HUDEP-2 (cell line): ENCODE results near the gene KSR1.

Source experiments
- DNase-seq, 76 experiments: peaks; one replicate each; lab custom pipeline; 2025; ENCODE audit not compliant: unreplicated experiment in 76 of 76; lab: John Stamatoyannopoulos, UW

KSR1 gene

DNA sequence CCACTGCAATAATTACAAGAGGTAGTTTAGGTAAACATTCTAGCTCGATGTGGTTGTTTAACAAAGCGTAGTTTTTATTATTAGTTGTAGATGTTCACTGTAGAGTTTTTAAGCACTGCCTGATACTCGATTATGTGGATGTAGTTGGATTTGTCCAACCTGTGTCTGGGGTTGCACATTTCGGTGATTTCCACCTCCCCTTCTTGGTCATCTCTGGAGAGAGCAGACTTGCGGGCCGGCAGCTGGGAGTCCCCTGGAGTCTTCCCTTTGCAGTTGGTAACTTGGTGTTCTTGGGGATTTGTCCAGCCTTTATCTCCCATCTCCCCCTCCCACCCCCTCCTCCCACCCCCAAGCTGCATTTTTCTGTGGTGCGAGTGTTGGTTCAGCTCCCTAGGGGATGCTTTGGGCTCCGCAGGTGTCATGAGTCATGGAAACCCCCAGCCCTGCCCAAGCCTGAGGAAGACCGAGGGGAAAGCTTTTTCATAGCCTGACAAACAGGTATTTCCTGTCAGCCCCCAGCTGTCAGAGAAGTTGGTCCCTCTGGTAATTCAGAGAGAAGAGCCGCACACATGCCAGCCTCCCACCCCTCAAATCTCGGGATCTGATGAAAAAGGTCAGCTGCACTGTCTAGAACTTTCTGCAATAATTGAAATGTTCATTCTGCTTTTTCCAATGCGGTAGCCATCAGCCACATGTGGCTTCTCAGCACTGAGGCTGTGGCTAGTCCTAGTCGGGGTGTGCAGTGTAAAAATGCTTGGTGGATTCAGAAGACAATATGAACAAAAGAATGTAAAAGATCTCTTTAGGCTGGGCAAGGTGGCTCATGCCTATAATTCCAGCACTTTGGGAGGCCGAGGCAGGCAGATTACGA, 50.3 kb downstream of the KSR1 start:
- DNase-seq, result no peak

DNA sequence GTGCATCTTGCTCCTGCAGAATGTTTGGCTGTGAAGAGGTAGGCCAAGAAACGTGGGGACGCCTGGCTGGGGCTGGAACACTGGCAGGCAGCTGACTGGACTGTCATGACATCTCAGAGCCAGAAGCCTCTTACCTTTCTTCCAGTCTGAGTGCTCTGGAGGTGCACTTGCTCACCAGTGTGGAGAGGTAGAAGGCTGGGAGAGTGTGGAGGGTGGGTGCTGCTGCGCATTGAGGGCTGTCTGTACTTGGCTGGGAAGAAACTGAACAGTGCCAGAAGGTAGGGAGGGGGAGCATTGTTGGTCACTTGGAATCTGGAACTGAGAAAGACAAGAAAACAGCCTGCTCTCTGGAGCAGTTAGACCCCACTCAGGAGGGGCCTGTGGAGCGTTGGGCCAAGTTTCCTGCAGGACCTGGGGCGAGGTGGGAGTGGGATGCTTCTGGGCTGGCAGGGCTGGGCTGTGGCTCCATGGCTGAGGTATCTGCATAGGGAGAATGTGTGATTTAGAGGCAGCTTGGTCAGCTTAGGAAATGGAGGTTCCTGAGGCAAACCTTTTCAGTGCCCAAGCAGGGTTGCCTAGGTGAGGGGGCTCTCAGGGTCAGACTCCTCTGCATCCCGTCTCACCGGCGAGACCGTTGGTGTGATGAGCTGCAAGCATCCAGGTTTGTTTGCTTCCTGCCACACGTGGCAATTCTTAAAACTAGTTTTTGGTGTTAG, 55.1 kb downstream of the KSR1 start:
- DNase-seq, result no peak

DNA sequence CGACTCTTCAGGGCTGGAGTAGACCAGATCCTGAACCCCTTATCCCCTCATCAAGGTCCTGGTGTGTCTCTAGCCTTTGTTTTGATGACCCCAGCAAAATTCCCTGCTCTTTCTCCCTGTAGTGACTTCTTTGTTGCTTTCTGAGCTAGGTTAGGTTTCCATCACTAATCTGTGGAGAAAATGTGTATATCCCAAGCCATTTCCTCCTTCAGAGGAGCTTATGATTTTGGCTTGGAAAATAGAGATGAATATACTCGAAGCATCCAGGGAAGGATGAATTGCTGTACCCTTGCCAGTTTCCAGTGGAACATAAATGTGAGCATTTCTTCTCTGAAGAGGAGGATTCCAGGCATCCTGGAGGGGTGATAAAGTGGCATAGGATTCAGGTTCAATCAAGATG, 55.8 kb downstream of the KSR1 start:
- no peak for DNase-seq

DNA sequence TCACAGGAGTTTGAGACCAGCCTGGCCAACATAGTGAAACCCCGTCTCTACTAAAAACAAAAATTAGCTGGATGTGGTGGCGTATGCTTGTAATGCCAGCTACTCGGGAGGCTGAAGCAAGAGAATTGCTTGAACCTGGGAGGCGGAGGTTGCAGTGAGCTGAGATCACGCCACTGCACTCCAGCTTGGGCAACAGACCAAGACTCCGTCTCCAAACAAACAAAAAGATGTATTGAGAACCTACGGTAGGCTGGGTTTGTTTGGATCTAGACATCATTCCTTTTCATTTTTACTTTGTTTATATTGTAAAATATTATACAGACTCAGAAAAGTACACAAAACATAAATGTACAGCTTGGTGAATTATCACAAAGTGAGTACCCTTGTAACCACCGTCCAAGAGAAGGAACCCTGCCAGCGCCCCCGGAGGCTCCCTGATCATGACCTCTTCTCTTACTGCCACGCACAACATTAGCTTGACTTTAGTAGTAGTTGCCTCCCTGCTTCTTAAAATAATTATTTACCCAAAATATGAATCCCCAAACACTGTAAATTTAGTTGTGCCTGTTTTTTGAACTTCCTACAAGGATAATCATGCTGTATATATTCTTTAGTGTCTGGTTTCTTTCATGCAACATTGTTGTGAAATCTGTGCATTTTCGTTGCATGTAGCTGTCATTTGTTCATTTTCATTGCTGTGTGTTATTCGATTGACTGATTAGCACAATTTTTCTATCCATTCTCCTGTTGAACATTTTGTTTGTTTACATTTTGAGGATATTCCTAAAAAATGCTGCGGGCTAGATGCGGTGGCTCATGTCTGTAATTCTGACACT, 56.5 kb downstream of the KSR1 start:
- DNase-seq, result no peak

DNA sequence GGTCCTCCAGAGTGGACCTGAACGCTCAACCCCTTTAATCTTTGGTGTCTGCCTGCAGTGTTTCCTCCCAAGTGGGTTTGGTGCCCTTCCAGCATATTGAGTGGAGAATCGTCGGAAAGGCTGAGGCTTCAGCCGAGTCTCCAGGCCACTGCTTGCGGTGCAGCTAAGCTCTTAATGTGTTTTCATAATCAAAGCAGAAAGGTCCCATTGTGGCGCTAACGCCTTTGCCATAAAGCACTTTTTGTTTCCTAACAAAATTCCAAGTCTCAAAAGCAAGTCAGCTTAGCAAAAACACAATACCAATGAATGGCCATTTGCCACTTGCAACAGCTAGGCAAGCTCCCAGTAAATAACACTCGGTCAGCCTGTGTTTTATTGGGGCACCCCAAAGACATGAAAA, 57.6 kb downstream of the KSR1 start:
- no peak for DNase-seq

DNA sequence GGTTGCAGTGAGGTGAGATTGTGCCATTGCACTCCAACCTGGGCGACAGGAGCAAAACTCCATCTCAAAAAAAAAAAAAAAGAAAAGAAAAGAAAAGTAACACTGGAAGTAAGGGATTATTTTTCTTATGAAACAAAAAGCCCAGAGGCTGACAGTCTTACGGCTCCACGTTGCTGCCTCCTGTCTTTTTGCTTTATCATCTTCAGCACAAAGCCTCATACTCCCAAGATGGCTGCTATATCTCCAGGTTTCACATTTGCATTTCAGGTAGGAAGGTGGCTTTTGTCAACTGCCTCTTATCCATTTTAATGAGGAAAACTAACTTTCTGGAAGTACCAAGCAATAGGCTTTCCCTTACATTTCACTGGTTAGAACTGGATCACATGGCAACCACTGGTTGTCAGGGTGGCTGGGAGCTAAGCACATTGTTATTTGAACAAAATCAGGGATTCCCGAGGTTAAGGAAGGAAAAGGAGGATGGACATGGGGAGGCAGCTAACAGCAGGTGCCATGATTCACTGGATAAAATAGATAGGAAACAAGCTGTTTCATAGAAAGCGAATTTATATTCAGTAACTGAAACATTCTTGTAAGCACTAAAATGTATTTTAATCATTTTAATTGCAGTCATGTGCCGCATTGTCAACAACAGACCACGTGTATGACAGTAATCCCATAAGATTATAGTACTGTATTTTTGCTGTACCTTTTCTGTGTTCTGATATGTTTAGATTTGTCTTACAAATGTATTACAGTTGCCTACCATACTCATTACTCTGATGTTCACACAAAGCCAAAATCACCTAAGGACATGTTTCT, 58.6 kb downstream of the KSR1 start:
- no peak for DNase-seq

DNA sequence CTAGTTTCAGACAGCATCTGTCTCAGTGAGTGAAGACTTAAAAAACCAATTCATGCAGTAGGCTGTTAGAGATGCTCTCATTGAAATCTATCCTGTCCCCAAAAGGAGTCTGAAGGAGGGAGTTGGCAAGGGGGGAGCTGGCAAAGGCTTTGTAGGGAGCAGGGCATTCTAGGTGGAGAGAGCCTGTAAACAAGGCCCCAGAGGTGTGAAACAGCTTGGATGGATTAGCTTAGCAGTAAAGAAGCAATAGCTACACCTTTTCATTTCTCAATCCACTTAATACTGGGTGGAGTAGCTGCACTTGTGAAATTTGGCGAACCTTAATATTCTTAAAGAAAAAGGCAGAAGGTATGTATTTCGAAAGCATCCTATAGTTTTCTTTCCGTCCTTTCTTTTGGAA, 61.8 kb downstream of the KSR1 start:
- DNase-seq, result no peak

DNA sequence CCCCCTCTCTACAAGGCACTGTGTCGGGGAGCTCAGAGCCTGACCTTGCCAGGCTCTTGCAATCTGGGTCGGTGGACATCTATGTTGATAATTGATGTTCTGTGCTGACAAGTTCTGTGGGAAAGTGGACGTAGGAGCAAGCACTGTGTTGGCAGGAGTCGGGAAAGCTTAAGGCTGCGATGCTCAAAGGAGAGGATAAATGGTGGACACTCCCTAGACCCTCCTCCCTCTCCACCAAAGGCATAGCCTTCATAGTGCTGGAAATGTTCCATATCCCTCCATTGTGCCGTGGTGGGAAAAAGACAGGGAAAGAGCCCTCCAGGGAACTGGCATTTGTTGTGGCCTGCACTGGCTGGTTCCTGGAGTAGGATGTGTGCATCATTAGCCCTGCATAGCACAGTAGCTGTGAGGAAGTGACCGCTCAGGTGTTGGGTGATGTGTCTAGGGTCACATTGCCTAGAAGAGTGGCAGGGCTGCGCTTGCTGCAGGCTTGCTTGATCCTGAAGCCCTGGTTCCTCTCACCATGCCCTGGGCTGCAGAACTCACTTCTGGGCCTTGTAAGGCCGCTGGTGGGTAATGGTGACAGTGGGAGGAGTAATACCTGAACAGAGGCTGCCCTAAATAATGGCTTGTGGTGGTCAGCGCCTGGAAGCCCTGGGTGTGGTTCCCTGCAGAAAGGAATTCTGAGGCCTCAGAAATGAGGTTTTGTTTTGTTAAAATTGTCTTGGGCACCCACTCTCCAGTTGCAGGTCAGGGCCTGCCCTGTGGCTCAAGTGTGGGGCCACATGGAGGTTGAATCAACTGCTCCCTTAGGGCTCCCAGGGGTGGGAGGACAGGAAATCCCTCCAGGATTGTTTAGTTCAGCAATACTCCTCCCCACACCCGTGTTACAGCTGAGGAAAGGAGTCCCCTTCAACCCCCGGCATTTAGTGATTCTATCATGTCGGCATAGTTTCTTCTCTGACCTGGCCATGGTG, 62.6 kb downstream of the KSR1 start:
- no peak for DNase-seq

DNA sequence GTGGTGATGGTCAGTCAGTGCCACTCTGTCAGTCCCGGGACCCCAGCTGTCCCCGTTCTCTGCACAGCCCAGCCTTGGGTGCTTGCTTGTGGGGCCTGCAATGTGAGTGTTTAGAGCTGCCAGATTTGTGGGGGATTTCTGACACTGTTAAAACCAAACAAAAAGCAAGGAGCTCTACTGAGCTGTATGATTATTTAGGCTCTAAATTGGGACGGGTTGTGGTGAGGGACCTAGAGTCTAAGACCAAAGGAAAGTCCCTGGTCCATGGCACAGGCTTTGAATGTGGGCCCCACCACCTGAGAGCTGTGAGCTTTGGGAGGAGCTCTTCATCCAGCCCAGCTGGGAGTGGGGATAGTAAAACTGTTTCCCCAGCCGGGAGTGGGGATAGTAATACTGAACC, 63.3 kb downstream of the KSR1 start:
- DNase-seq, result no peak

DNA sequence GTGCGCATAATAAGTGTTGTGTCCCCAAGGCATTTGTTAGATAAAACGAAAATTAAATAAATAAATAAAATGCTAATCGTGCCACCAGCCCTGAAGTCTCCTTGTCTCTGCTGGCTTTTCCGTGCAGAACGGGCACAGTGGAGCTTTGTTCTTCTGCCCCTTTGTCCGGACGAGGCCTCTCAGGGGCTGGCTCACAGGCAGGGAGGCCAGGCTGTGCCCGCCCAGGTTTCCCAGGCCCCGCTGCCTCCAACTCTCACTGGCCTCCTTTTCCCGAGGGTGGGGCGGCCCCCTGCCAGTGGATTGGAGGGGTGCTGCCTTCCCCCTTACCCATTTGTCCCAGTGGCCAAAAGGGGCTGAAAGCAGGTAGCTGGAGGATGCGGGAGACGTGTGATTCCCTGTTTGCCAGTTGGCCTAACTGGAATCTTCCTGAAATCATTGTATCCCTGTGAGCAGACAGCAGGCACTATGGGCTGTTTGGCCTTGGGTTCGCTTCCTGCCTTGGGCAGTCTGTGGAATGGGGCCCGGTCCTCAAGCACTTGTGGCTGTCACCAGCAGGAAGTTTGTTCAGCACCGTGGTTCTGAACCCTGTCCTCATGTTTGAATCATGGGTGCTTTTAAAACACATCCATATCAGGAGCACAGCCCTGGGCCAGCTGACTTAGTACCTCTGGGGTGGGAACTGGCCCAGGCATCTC, 64.4 kb downstream of the KSR1 start:
- no peak for DNase-seq

DNA sequence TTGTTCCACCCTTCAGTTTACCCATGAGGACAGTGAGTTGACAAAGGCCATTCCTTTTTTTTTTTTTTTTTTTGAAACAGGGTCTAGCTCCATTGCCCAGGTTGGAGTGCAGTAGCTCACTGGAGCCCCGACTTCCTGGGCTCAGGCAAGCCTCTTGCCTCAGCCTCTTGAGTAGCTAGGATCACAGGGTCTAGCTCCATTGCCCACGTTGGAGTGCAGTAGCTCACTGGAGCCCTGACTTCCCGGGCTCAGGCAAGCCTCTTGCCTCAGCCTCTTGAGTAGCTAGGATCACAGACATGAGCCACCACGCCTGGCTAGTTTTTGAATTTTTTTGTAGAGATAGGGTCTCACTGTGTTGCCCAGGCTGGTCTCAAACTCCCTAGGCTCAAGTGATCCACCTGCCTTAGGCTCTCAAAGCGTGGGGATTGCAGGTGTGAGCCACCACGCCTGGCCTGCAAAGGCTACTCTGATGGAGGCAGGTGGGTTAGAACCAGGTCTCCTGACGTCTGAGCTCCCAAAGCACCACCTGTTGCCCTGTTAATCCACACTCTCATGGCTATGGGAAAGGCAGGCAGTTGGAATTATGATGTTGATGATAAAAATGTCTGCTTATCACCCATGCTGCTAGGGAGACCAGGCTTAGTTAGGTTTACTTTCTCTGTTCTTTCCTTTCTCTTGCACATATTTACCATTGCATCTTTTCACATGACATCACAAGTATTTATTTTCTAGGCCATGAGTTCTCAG, 65.2 kb downstream of the KSR1 start:
- DNase-seq, result no peak

DNA sequence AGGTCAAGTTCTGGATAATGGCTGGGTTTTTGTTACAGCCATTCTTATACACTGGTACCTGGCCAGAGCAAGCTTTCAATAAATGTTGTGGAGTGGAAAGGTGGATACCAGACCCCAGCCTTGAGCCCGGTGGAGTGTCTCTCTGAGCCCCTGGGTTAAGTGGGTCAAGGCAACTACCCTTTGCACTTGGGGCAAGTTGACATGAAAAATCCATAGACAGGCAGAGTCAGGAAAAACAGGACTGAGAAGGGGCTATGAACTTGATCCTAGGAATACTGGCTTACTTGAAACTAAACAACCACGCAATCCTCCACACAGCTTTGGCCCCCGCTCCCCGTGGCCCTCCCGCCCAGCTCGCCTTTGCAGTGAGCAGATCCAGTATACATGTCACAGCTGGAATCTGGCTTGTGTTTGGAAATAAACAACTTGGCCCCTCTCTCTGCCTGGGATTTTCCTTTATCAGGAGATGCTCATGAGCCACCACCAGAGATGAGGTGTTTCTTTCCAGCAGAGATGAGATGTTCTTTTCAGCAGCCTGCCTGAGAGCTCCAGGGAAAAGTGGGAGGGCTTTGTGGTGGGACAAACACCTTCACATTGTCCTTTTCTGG, 65.9 kb downstream of the KSR1 start:
- DNase-seq, result no peak

DNA sequence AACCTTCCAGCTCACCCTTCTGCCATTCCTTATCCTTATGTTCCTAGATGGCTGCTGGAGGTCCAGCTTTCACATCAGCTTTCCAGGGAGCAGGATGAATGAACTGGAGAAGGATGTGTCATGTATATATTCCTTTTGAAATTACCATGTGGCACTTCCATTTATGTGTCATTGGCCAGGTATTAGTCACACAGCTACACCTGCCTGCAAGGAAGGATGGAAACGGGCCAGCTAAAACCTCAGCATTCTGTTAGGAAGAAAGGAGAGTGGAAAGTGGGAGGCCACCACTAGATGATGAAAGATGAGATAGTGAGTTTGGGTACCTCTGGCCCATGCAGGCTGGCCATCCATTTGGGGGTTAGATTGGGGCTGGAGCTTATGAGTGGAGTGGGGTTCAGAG, 67.5 kb downstream of the KSR1 start:
- no peak for DNase-seq

DNA sequence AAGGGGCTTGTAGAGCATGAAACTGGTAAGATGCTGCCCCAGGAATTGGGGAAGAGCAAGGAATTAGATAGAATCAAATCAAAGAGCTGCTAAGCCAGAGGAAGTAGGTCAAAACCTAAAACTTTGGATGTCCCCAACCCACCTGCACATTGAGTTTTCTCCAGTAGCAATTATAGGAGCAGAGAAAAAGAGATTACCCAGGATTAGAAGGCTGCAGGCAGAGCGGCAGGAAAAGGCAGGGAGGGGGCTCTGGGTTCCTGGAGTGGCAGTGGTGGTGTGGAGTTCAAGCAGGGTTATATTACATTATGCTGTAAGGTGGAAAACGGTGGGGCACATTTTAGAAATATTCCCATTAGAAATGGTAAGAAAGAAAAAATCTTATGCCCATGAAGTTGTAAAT, 68.3 kb downstream of the KSR1 start:
- DNase-seq, result no peak

DNA sequence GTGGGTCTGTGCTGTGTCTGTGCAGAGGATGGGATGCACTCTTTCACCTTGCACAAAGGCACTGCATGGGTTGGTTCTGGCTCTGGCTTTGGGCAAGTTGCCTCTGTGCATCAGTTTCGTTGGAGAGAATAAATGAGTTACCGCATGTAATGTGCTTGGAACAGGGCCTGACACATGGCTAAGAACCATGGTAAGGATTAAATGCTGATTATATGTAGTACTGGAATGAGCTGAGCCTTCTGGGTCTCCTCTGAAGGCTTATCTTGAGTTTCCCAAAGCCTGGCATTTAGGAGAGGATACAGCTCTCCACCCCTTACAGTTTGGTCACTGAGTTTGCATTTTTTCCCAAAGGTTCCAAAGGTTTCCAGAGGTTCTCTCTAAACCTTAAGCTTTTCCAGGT, 69.1 kb downstream of the KSR1 start:
- DNase-seq, result no peak

DNA sequence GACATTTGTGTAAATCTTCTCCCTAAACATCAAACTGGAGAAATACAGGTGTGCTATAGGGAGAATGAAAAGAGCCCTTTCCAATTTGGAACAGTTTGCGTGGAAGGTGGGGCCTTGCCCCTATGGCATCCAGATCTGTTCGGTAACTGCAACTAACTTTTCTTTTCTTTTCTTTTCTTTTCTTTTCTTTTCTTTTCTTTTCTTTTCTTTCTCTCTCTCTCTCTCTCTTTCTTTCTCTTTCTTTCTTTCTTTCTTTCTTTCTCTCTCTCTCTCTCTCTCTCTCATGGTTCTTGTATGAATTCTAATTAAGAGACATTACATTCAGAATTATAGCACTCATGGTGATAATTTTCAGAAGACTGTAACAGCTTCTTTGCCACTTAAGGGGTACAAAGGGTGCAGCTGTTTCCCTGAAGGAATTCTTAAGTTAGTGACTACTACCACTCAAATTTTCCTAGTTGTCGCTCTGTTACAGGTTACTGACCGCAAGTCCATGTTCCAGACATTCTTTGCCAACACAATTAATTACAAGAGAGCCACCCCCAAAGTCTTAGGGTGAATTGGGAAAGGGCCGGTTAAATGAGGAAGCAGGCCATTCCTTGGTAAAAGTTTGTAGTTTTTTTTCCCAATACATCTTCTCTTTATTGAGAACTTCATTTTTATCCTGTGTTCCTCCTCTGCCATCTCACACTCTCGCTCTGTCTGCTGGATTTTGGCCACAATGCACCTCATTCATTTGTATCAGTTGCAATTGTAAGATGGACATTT, 69.8 kb downstream of the KSR1 start:
- no peak for DNase-seq

DNA sequence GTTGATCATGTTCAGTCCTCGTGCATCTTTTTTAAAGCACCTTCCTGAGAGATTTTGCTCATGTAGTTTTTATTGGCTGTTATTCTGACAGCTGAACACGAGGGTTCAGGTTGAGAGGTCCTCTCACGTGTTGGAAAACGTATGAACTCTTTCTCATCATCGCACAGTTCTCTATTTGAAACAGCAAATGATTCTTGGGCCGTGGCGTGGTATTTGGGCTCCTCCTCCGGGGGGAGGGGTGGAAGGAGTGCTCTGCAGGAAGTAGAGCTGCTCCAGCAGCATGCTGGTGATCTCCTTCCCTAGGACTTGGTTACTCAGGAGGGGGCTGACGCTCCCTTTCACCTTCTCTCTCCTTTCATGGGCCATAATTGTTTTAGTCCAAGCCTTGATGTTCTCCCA, 70.4 kb downstream of the KSR1 start:
- DNase-seq, result peak in 55 of 76 experiments; percentile 9 to 63 (median 32)
